BLaER1 treated with 17β-estradiol and CSF1 and Interleukin-3, amounts not matched to agents 10 nM and 100 nM (cell line): ENCODE data around the gene KRTAP12-2.
"Not testable (repeated sequence)": the region's sequence is repeated elsewhere in the genome, so short reads cannot be mapped to it uniquely, and the experiment has no call there.

Experiments used
- H3K27ac ChIP-seq, 11 experiments: shearing (Covaris generic); formaldehyde crosslinking; 2 replicates each; pipeline ENCODE4 v1.8.1; 2022
- H3K27me3 ChIP-seq, 11 experiments: shearing (Covaris generic); formaldehyde crosslinking; 2 replicates each; pipeline ENCODE4 v1.8.1; 2022
- H3K36me3 ChIP-seq, 11 experiments: shearing (Covaris generic); formaldehyde crosslinking; 2 replicates each; pipeline ENCODE4 v1.8.1; 2022
- H3K4me1 ChIP-seq, 10 experiments: shearing (Covaris generic); formaldehyde crosslinking; 2 replicates each; pipeline ENCODE4 v1.8.1; 2022
- H3K4me2 ChIP-seq, 11 experiments: shearing (Covaris generic); formaldehyde crosslinking; 2 replicates each; pipeline ENCODE4 v1.8.1; 2022
- H3K4me3 ChIP-seq, 10 experiments: shearing (Covaris generic); formaldehyde crosslinking; 2 replicates each; pipeline ENCODE4 v1.8.1; 2022
- H3K9ac ChIP-seq, 11 experiments: shearing (Covaris generic); formaldehyde crosslinking; 2 replicates each; pipeline ENCODE4 v1.8.1; 2022
- H3K9me3 ChIP-seq, 11 experiments: shearing (Covaris generic); formaldehyde crosslinking; replicated peaks in 1 of 11; 2 replicates each; pipeline ENCODE4 v1.8.1; 2022
- H4K20me1 ChIP-seq, 11 experiments: shearing (Covaris generic); formaldehyde crosslinking; 2 replicates each; pipeline ENCODE4 v1.8.1; 2022
- Cebpa-rat ChIP-seq, 11 experiments: shearing (Covaris generic); IDR thresholded peaks; 2 replicates each; pipeline ENCODE4 v1.8.1; 2022

KRTAP12-2 gene

GRCh38 chr21:44697811-44698734, 31.3 kb upstream of the KRTAP12-2 start:
- peaks cover 10 to 21% (median 13%) of the 10 kb centered on the region in 11 experiments for H3K9me3 ChIP-seq
- peaks cover 31 to 62% (median 55%) of the 10 kb centered on the region in 11 experiments for H3K27me3 ChIP-seq
- H3K36me3 ChIP-seq, result no peaks in the 10 kb centered on the region
- H3K27ac ChIP-seq, result no peak overlapping the region
- H3K4me3 ChIP-seq, result no peak overlapping the region
- no peak for TF ChIP-seq Cebpa-rat (IDR thresholded peaks at IDR 0.05)
- H3K4me2 ChIP-seq, result no peak overlapping the region
- H3K4me1 ChIP-seq, result peaks cover 4 to 23% (median 13%) of the 10 kb centered on the region in 10 experiments; a peak in 18 of 20 replicates
- peaks cover 0 to 16% (median 0%) of the 10 kb centered on the region in 11 experiments; a peak in 4 of 22 replicates for H4K20me1 ChIP-seq
- no peak overlapping the region for H3K9ac ChIP-seq

GRCh38 chr21:44697172-44697810, 30.6 kb upstream of the KRTAP12-2 start, which contains the start of gene KRTAP10-12:
Gene KRTAP10-12, plus strand, starts transcription at chr21:44697172. Its CDS starts 30 bp downstream, at chr21:44697202.
- Histone ChIP-seq H4K20me1 (peaks cover 0 to 11% (median 0%) of the 10 kb centered on the region in 11 experiments; a peak in 3 of 22 replicates), H3K9me3 (peaks cover 17 to 29% (median 21%) of the 10 kb centered on the region in 11 experiments), H3K27me3 (peaks cover 23 to 54% (median 47%) of the 10 kb centered on the region in 11 experiments; a peak in 21 of 22 replicates), H3K4me1 (peaks cover 4 to 23% (median 13%) of the 10 kb centered on the region in 10 experiments; a peak in 18 of 20 replicates)
- H3K4me3 ChIP-seq, H3K27ac ChIP-seq, H3K4me2 ChIP-seq, H3K36me3 ChIP-seq, H3K9ac ChIP-seq: not testable (repeated sequence)

GRCh38 chr21:44696572-44696971, 29.8 kb upstream of the KRTAP12-2 start:
- H3K9ac ChIP-seq, result no peak overlapping the region
- no peak overlapping the region for H3K27ac ChIP-seq
- H3K27me3 ChIP-seq, result peaks cover 16 to 47% (median 40%) of the 10 kb centered on the region in 11 experiments; a peak in 21 of 22 replicates
- TF ChIP-seq Cebpa-rat (IDR thresholded peaks at IDR 0.05), result no peak
- H3K4me1 ChIP-seq, result peaks cover 4 to 23% (median 13%) of the 10 kb centered on the region in 10 experiments; a peak in 18 of 20 replicates
- H3K36me3 ChIP-seq, result no peaks in the 10 kb centered on the region
- H4K20me1 ChIP-seq, result peaks cover 0 to 11% (median 0%) of the 10 kb centered on the region in 11 experiments; a peak in 1 of 22 replicates
- H3K4me2 ChIP-seq, result no peak overlapping the region
- H3K9me3 ChIP-seq, result peaks cover 17 to 32% (median 24%) of the 10 kb centered on the region in 11 experiments
- no peak overlapping the region for H3K4me3 ChIP-seq

- Histone ChIP-seq H3K4me3 (no peak overlapping the region), H3K9ac (no peak overlapping the region), H3K36me3 (no peaks in the 10 kb centered on the region), H3K4me1 (peaks cover 3 to 14% (median 8%) of the 10 kb centered on the region in 10 experiments; a peak in 18 of 20 replicates), H3K9me3 (peaks cover 17 to 32% (median 24%) of the 10 kb centered on the region in 11 experiments), H4K20me1 (peaks cover 0 to 11% (median 0%) of the 10 kb centered on the region in 11 experiments; a peak in 1 of 22 replicates), H3K4me2 (no peak overlapping the region), H3K27me3 (peaks cover 15 to 37% (median 32%) of the 10 kb centered on the region in 11 experiments; a peak in 21 of 22 replicates), H3K27ac (no peak overlapping the region)
- no peak for TF ChIP-seq Cebpa-rat (IDR thresholded peaks at IDR 0.05)
Observed at GRCh38 chr21:44695641-44696040, 28.9 kb upstream of the KRTAP12-2 start.

GRCh38 chr21:44695184-44695583, 28.5 kb upstream of the KRTAP12-2 start:
- no peak overlapping the region for H3K4me3 ChIP-seq
- H3K9me3 ChIP-seq, result peaks cover 17 to 32% (median 24%) of the 10 kb centered on the region in 11 experiments
- no peaks in the 10 kb centered on the region for H3K36me3 ChIP-seq
- peaks cover 15 to 34% (median 28%) of the 10 kb centered on the region in 11 experiments; a peak in 21 of 22 replicates for H3K27me3 ChIP-seq
- peaks cover 0 to 11% (median 0%) of the 10 kb centered on the region in 11 experiments; a peak in 1 of 22 replicates for H4K20me1 ChIP-seq
- TF ChIP-seq Cebpa-rat (IDR thresholded peaks at IDR 0.05), result no peak
- H3K9ac ChIP-seq, result no peak overlapping the region
- H3K4me1 ChIP-seq, result peaks cover 0 to 10% (median 3%) of the 10 kb centered on the region in 10 experiments; a peak in 13 of 20 replicates
- H3K27ac ChIP-seq, result no peak overlapping the region
- no peak overlapping the region for H3K4me2 ChIP-seq

GRCh38 chr21:44694776-44695175, 28.0 kb upstream of the KRTAP12-2 start:
- Histone ChIP-seq H3K4me2 (no peak overlapping the region), H3K4me3 (no peak overlapping the region), H3K27ac (no peak overlapping the region), H3K27me3 (peaks cover 15 to 30% (median 24%) of the 10 kb centered on the region in 11 experiments; a peak in 21 of 22 replicates), H3K9me3 (peaks cover 17 to 32% (median 24%) of the 10 kb centered on the region in 11 experiments), H3K36me3 (no peaks in the 10 kb centered on the region), H4K20me1 (peaks cover 0 to 7% (median 0%) of the 10 kb centered on the region in 11 experiments; a peak in 1 of 22 replicates), H3K4me1 (peaks cover 0 to 6% (median 0%) of the 10 kb centered on the region in 10 experiments; a peak in 9 of 20 replicates), H3K9ac (no peak overlapping the region)
- no peak for TF ChIP-seq Cebpa-rat (IDR thresholded peaks at IDR 0.05)

- peak in 2 of 11 experiments; percentile 43 to 80; a peak in 3 of 22 replicates for TF ChIP-seq Cebpa-rat (IDR thresholded peaks at IDR 0.05)
- H3K4me1 ChIP-seq, result no peaks in the 10 kb centered on the region
- no peak overlapping the region for H3K27ac ChIP-seq
- H4K20me1 ChIP-seq, result no peaks in the 10 kb centered on the region
- H3K4me3 ChIP-seq, result no peak overlapping the region
- peaks cover 5 to 12% (median 6%) of the 10 kb centered on the region in 11 experiments; a peak in 20 of 22 replicates for H3K27me3 ChIP-seq
- H3K4me2 ChIP-seq, result no peak overlapping the region
- peaks cover 17 to 32% (median 24%) of the 10 kb centered on the region in 11 experiments for H3K9me3 ChIP-seq
- no peak overlapping the region for H3K9ac ChIP-seq
- H3K36me3 ChIP-seq, result no peaks in the 10 kb centered on the region
Observed at GRCh38 chr21:44692798-44693512, 26.2 kb upstream of the KRTAP12-2 start.

- peaks cover 0 to 2% (median 0%) of the 10 kb centered on the region in 11 experiments; a peak in 4 of 22 replicates for H3K27me3 ChIP-seq
Observed at GRCh38 chr21:44691686-44692085, 25.0 kb upstream of the KRTAP12-2 start.

GRCh38 chr21:44689740-44690139, 23.0 kb upstream of the KRTAP12-2 start:
- not testable (repeated sequence) for H3K27ac ChIP-seq

More at GRCh38 chr21:44691686-44692085, 25.0 kb upstream of the KRTAP12-2 start:
- no peak overlapping the region for H3K4me3 ChIP-seq
- 0 out of 20 replicates have a peak, but pooled peaks cover 0 to under 1% (median 0%) of the 10 kb centered on the region in 10 experiments for H3K4me1 ChIP-seq
- no peaks in the 10 kb centered on the region for H3K36me3 ChIP-seq
- no peak overlapping the region for H3K27ac ChIP-seq
- no peak overlapping the region for H3K9ac ChIP-seq
- no peak for TF ChIP-seq Cebpa-rat (IDR thresholded peaks at IDR 0.05)
- H3K4me2 ChIP-seq, result no peak overlapping the region
- peaks cover 17 to 32% (median 24%) of the 10 kb centered on the region in 11 experiments for H3K9me3 ChIP-seq
- H4K20me1 ChIP-seq, result no peaks in the 10 kb centered on the region

More at GRCh38 chr21:44689740-44690139, 23.0 kb upstream of the KRTAP12-2 start:
- not testable (repeated sequence) for H3K4me1 ChIP-seq, H3K27me3 ChIP-seq, H3K36me3 ChIP-seq, H3K4me2 ChIP-seq, H4K20me1 ChIP-seq, H3K4me3 ChIP-seq, H3K9ac ChIP-seq
- peaks cover 17 to 28% (median 24%) of the 10 kb centered on the region in 11 experiments for H3K9me3 ChIP-seq
